Measurements from ENCODE around the gene MRPL18.

DNA sequence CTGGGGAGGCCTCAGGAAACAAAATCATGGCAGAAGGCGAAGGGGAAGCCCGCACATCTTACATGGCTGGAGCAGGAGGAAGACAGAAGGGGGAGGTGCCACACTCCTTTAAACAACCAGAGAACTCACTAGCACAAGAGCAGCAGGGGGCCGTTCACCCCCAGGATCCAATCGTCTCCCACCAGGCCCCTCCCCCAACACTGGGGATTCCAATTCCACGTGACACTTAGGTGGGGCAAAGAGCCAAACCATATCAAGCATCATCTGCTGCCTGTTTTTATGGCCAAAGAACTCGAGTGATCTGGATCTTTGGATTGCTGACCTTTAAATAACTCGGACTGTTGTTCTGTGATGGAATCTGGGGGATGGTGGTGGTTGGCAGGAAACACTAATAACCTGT lies 37.8 kb downstream of the MRPL18 start:
- TF ChIP-seq, protein P1, sequence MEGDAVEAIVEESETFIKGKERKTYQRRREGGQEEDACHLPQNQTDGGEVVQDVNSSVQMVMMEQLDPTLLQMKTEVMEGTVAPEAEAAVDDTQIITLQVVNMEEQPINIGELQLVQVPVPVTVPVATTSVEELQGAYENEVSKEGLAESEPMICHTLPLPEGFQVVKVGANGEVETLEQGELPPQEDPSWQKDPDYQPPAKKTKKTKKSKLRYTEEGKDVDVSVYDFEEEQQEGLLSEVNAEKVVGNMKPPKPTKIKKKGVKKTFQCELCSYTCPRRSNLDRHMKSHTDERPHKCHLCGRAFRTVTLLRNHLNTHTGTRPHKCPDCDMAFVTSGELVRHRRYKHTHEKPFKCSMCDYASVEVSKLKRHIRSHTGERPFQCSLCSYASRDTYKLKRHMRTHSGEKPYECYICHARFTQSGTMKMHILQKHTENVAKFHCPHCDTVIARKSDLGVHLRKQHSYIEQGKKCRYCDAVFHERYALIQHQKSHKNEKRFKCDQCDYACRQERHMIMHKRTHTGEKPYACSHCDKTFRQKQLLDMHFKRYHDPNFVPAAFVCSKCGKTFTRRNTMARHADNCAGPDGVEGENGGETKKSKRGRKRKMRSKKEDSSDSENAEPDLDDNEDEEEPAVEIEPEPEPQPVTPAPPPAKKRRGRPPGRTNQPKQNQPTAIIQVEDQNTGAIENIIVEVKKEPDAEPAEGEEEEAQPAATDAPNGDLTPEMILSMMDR (IDR thresholded peaks at IDR 0.05; ENCODE audit: poor library complexity): no peak
- no peak for TF ChIP-seq EZH2phosphoT487 (IDR thresholded peaks at IDR 0.05; ENCODE audit: low read depth, severe bottlenecking, unreplicated experiment)
